MM.1S (cell line): ENCODE measurements around the gene NTMT1.

Experiments used
- DNase-seq: peaks from one replicate; pipeline ENCODE4 v3.0.0-alpha.2; 2015
- H2AFZ ChIP-seq: fragments of 300-600 bp; sonication (generic); 2 replicates; pipeline ENCODE4 v1.6.0; 2016; ENCODE audit warnings: antibody characterized with exemption, low read length
- H3F3A ChIP-seq: fragments of 300-600 bp; sonication (generic); 2 replicates; pipeline ENCODE4 v1.6.1; 2016; ENCODE audit warnings: mild to moderate bottlenecking, antibody characterized with exemption, low read length, moderate library complexity, mixed read lengths; ENCODE audit not compliant: insufficient read depth
- H3K27ac ChIP-seq: fragments of 300-600 bp; sonication (generic); 2 replicates; pipeline ENCODE4 v1.5.1; 2016; ENCODE audit warnings: mild to moderate bottlenecking, low read length
- H3K27me3 ChIP-seq: fragments of 300-600 bp; sonication (generic); replicated peaks from 2 replicates; pipeline ENCODE4 v1.6.0; 2016; ENCODE audit warnings: low read length; ENCODE audit not compliant: insufficient read depth
- H3K36me3 ChIP-seq: fragments of 300-600 bp; sonication (generic); replicated peaks from 2 replicates; pipeline ENCODE4 v1.6.1; 2016; ENCODE audit warnings: mild to moderate bottlenecking, low read length, mixed read lengths; ENCODE audit not compliant: insufficient read depth
- H3K4me1 ChIP-seq: fragments of 300-600 bp; sonication (generic); 2 replicates; pipeline ENCODE4 v1.6.1; 2016; ENCODE audit warnings: low read length, mixed read lengths
- H3K4me2 ChIP-seq: fragments of 300-600 bp; sonication (generic); 2 replicates; pipeline ENCODE4 v1.6.0; 2016; ENCODE audit warnings: low read depth, low read length
- H3K4me3 ChIP-seq: fragments of 300-600 bp; sonication (generic); 2 replicates; pipeline ENCODE4 v1.5.1; 2016; ENCODE audit warnings: low read length, mixed read lengths
- H3K79me2 ChIP-seq: fragments of 300-600 bp; sonication (generic); 2 replicates; pipeline ENCODE4 v1.6.1; 2016; ENCODE audit warnings: mixed run types, low read length, mixed read lengths
- H3K9ac ChIP-seq: fragments of 300-600 bp; sonication (generic); 2 replicates; pipeline ENCODE4 v1.6.1; 2016; ENCODE audit warnings: low read length, mixed read lengths
- H3K9me2 ChIP-seq: fragments of 300-600 bp; sonication (generic); replicated peaks from 2 replicates; pipeline ENCODE4 v1.6.1; 2016; ENCODE audit warnings: mild to moderate bottlenecking, low read length, mixed read lengths; ENCODE audit not compliant: insufficient read depth
- H3K9me3 ChIP-seq: fragments of 300-600 bp; sonication (generic); replicated peaks from 2 replicates; pipeline ENCODE4 v1.6.1; 2016; ENCODE audit warnings: mild to moderate bottlenecking, low read length, mixed read lengths; ENCODE audit not compliant: insufficient read depth
- H4K20me1 ChIP-seq: fragments of 300-600 bp; sonication (generic); 2 replicates; pipeline ENCODE4 v1.6.1; 2016; ENCODE audit warnings: mild to moderate bottlenecking, low read length, moderate library complexity, mixed read lengths; ENCODE audit not compliant: insufficient read depth
- CTCF ChIP-seq: fragments of 300-600 bp; sonication (generic); IDR thresholded peaks from 2 replicates; pipeline ENCODE4 v1.5.1; 2016; ENCODE audit warnings: antibody characterized with exemption, low read length, mixed read lengths
- EZH2 ChIP-seq: fragments of 300-600 bp; sonication (generic); optimal IDR thresholded peaks from 2 replicates; pipeline ENCODE3; 2017; ENCODE audit warnings: low read depth, mild to moderate bottlenecking, antibody characterized with exemption, low read length, mixed read lengths
- EZH2phosphoT487 ChIP-seq: fragments of 300-600 bp; sonication (generic); IDR thresholded peaks from 2 replicates; pipeline ENCODE4 v1.6.1; 2018; ENCODE audit warnings: antibody characterized with exemption, low read length

The NTMT1 gene

GRCh38 chr9:129602598-129603415 lies 23.2 kb upstream of the NTMT1 start:
- Histone ChIP-seq H4K20me1 (no peaks in the 10 kb centered on the region), H3K36me3 (no peaks in the 10 kb centered on the region), H3K4me3 (no peak overlapping the region), H3F3A (no peaks in the 10 kb centered on the region), H3K4me1 (peaks cover 16% of the 10 kb centered on the region), H3K79me2 (no peaks in the 10 kb centered on the region), H3K9ac (no peak overlapping the region), H3K27ac (no peak overlapping the region), H3K9me2 (no peaks in the 10 kb centered on the region), H3K9me3 (no peaks in the 10 kb centered on the region), H2AFZ (no peak overlapping the region), H3K4me2 (no peak overlapping the region), H3K27me3 (peaks cover 2% of the 10 kb centered on the region; the same call in 1 of the 2 replicates)
- DNase-seq, result no peak
- TF ChIP-seq EZH2phosphoT487 (no peak), EZH2 (no peak), CTCF (no peak)

- Histone ChIP-seq H3F3A (no peaks in the 10 kb centered on the region), H4K20me1 (no peaks in the 10 kb centered on the region), H3K9me2 (no peaks in the 10 kb centered on the region), H3K4me1 (peaks cover 16% of the 10 kb centered on the region), H3K27ac (no peak overlapping the region), H3K79me2 (no peaks in the 10 kb centered on the region), H2AFZ (no peak overlapping the region), H3K36me3 (no peaks in the 10 kb centered on the region), H3K9ac (no peak overlapping the region), H3K27me3 (no peaks in the 10 kb centered on the region), H3K9me3 (no peaks in the 10 kb centered on the region), H3K4me3 (no peak overlapping the region), H3K4me2 (no peak overlapping the region)
- no peak for TF ChIP-seq EZH2phosphoT487
- no peak for TF ChIP-seq CTCF
- TF ChIP-seq EZH2, result no peak
- no peak for DNase-seq
Measured at GRCh38 chr9:129604056-129604765, 21.8 kb upstream of the NTMT1 start.

- H2AFZ ChIP-seq, result no peak overlapping the region
- H3K4me2 ChIP-seq, result no peak overlapping the region
- H3F3A ChIP-seq, result no peaks in the 10 kb centered on the region
- H3K79me2 ChIP-seq, result no peaks in the 10 kb centered on the region
- H3K36me3 ChIP-seq, result no peaks in the 10 kb centered on the region
- peaks cover 18% of the 10 kb centered on the region for H3K4me1 ChIP-seq
- TF ChIP-seq EZH2phosphoT487, result no peak
- TF ChIP-seq CTCF, result no peak
- TF ChIP-seq EZH2, result no peak
- H3K9ac ChIP-seq, result no peak overlapping the region
- H3K9me2 ChIP-seq, result no peaks in the 10 kb centered on the region
- no peaks in the 10 kb centered on the region for H3K9me3 ChIP-seq
- H3K27me3 ChIP-seq, result no peaks in the 10 kb centered on the region
- no peaks in the 10 kb centered on the region for H4K20me1 ChIP-seq
- H3K4me3 ChIP-seq, result no peak overlapping the region
- no peak overlapping the region for H3K27ac ChIP-seq
- no peak for DNase-seq
Measured at GRCh38 chr9:129604766-129605163, 21.2 kb upstream of the NTMT1 start.
